Skin of body (tissue), 2 donors: ENCODE data around the gene COTL1. TPM values are rescaled to one million over a fixed set of nuclear protein-coding genes. Genes with fewer than 3 reads are reported as not detected.
A peak's percentile ranks its signal among the peaks of the same experiment; 100 is the strongest.
"Not testable (repeated sequence)": the region's sequence is repeated elsewhere in the genome, so short reads cannot be mapped to it uniquely, and the experiment has no call there.

Experiments
- DNase-seq: peaks from one replicate; lab custom pipeline; 2025; lab: John Stamatoyannopoulos, UW
- total RNA-seq: library from RNA; depleted of rRNA; stranded (reverse); fragments of >200 nt; gene quantifications from one replicate; pipeline ENCODE4 v1.2.3, GENCODE V29; 2014

Gene COTL1
- total RNA-seq, 1 donor from 2014 or later, result 14.6 TPM

GRCh38 chr16:84643180-84643583 is 25.3 kb upstream of the COTL1 start:
- peak; percentile 81 for DNase-seq

GRCh38 chr16:84641643-84642358 is 23.9 kb upstream of the COTL1 start:
- no peak for DNase-seq

- no peak for DNase-seq
Observed at GRCh38 chr16:84640145-84640544, 22.3 kb upstream of the COTL1 start.

GRCh38 chr16:84638231-84638806 is 20.4 kb upstream of the COTL1 start:
- no peak for DNase-seq

DNA sequence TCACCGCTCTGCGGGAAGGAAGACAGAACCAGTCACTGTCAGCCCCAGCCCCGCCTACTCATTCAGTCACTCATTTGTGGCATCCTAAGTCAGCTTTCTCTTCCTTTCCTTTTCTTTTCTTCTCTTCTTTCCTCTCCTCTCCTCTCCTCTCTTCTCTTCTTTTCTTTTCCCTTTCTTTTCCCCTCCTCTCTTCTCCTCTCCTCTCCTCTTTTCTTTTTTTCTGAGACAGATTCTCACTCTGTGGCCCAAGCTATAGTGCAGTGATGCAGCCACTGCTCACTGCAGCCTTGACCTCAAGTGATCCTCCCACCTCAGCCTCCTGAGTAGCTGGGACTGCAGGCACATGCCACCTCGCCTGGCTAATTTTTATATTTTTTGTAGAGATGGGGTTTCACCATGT is 19.8 kb upstream of the COTL1 start:
- no peak for DNase-seq

DNA sequence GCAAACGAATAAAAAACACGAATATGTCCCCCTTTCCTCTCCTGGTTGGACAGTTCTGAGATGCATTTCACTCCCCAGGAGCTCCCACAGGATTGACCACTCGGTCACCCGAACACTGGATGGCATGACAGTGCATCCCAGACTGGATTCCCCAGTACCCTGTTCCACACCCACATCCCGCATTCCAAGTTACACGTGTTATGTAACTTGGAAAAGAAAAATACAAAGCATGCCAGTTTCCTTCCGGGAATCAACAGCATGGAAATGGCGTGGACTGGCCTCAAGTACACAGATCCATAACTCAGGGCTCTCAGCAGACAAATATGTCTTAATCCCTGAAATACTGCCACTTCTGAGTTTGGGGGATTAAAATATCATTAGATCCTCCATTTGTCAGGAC is 17.8 kb upstream of the COTL1 start:
- no peak for DNase-seq

DNA sequence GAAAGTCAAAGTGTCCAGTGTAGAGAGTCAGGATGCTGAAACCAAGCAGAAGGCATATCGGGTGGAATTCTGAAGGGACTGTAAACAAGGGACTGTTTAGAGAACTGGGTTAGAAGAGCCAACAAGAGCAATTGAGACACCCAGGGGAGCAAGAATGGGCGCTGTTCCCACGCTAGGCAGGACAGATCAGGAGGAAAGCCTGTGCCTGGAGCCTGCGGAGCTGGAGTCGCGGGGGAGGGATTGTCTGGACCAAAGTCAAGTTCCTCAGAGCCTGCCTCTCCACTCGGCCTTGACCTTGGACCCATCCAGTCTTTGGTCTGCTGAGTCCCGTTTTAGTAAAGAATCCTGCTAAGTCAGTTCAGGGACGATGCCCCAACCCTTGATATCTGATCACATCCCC is 15.7 kb upstream of the COTL1 start:
- DNase-seq, result peak; percentile 62

DNA sequence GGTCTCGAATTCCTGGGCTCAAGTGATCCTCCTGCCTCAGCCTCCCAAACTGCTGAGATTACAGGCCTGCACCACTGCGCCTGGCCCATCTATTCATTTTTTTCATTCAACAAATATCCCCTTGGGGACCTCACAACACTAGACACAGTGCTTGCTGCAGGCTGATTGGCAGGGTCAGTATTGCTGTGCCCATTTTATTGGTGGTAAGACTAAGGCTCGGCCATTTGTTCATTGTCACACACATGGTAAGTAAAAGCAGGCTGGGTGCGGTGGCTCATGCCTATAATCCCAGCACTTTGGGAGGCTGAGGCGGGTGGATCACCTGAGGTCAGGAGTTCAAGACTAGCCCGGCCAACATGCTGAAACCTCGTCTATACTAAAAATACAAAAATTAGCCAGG is 15.0 kb upstream of the COTL1 start:
- not testable (repeated sequence) for DNase-seq

DNA sequence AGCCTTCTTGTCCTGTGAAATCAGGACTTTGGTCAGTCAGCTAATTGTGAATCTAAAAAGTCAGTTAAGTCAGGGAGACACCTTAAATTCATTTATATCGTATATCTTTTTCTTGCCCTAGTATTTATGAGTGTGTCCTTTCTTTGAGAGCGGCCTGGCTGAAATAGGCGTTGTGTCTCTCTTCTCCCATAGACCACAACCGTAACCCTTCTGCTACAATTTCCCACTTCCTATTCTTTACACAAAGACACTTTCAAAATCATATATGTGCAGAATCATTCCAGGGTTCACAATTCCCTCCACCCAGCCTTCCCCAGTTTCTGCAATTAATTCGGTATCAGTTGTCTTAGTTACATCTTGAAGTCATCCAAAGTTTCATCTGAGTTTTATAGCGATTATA is 14.0 kb upstream of the COTL1 start:
- no peak for DNase-seq

DNA sequence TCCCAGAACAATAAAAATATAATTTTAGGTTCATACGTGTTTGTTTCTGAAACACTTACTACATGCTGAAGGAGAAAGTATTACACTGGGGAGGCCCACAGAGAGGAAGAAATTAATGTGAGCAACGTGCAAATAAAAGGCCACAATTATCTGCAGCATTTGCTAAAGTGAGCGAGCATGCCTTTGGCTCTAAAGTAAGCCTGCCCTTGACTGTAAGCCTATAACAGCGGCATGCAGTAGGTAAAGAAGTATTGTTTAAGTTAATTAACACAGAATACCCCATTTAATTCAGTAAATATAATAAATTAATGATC is 13.2 kb upstream of the COTL1 start:
- DNase-seq, result no peak

- DNase-seq, result no peak
Observed at GRCh38 chr16:84630446-84631152, 12.7 kb upstream of the COTL1 start.

GRCh38 chr16:84630009-84630408 is 12.1 kb upstream of the COTL1 start:
- no peak for DNase-seq

- no peak for DNase-seq
Observed at GRCh38 chr16:84629580-84629979, 11.7 kb upstream of the COTL1 start.

DNA sequence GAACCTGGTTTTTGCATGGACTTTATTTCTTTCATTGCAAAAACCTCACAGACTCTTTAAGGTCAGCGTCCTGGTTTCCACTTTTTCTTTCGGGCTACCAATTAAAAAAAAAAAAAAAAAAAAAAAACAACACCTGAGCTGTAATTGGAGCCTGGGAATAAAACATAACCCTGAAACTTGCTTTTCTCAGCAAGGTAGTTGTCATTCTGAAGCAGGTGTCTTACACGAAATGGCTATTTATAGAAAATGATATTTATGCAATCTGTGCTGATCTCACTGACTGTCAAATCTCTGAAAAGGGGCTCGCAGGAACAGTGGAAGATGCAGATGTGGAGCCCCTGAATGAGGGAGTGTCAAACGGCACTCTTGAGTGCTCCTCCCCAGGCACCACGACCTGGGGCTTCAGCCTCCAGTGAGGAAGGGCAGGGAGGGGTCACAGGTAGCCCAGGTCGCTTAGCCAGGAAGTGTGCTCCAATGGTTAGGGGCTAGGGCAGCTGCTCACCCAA is 10.4 kb upstream of the COTL1 start:
- no peak for DNase-seq

GRCh38 chr16:84625556-84625955 is 7.7 kb upstream of the COTL1 start:
- no peak for DNase-seq

GRCh38 chr16:84620913-84621312 is 3.0 kb upstream of the COTL1 start:
- not testable (repeated sequence) for DNase-seq

DNA sequence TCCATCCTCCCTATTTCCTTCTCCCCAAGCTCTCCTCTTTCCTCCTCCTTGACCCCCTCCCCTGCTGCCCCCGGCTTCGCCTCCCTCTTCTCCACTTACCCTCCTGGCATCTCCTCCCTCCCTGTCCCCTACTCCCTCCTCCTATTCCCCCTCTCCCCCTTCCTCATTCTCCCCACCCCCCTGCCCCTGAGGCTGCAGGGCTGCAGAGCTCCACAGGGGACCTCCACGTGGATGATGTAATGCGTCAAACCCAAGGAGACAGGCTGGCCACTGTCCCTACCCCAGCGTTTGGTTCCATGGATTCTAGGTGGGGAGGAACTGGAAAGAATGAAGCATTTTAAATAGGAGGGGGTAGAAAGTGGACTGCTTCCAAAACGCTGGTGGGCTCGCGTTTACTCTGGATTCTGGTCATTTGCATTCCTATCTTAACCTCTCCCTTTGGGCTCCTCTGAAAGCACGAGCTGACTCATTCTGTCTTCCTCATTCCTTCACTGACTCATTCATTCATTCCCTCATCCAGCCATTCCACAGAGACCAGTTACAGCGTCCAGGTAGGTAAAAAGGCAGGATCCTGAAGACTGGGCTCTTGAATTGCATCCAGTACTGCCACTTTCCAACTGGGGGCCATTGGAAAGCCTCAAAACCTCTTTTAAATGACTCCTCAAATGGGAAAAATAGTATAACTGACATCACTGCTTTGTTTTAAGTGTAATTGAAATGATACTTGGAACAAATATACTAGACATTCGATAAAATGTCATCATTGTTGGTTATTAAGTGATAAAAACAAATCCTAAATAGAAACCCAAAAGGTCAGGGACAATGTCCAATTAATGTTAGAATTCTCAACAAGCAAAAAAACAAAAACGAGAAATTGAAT is 943 bp upstream of the COTL1 start:
- DNase-seq, result no peak

DNA sequence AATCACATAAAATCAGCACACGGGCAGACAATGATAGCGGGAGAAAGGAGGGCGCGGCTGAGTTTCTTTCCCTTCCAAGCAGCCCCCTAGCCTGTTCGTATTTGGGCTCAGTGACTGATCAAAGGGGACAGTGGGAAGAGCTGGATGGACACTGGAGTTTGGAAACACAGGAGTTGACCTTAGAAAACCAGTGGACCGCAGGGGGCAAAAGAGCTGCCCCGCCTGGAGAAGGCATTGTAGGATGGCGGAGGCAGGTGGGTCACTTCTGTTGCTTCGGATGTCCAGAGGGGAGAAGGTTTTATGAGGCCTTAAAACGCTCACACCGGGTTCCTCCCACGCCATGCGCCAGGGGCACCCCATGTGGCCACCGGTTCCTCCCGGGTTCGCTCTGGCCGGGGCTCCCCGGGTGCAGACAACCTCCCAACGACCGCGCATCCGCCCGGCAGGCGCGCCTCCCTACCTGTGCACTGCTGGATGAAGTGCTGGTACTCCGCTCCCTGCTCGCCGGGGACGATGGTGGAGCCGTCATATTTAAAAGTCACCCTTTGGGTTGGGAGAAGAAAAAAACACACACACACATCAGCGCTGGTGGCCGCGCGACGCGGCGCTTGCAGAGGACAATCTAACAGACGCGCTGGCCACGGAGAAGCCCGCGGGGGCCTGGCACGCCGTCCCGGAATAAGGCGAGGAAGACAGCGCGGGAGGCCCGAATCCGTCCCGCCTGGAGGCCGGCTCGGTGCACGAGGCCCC is 662 bp downstream of the COTL1 start:
- no peak for DNase-seq

- DNase-seq, result no peak
Observed at GRCh38 chr16:84616515-84616914, 1.4 kb downstream of the COTL1 start.

GRCh38 chr16:84614968-84615813 is 2.7 kb downstream of the COTL1 start:
- DNase-seq, result peak; percentile 60
